Measurements from ENCODE around the gene KAT2A. TPM values are rescaled to one million over a fixed set of nuclear protein-coding genes. Genes with fewer than 3 reads are reported as not detected.

Gene KAT2A
- total and polyA plus RNA-seq, 9 of the 15 experiments (the other 6 are each of a cell fraction or from before 2014, with no cell fraction given): 1.5 to 80.4 (median 31.9) TPM

DNA sequence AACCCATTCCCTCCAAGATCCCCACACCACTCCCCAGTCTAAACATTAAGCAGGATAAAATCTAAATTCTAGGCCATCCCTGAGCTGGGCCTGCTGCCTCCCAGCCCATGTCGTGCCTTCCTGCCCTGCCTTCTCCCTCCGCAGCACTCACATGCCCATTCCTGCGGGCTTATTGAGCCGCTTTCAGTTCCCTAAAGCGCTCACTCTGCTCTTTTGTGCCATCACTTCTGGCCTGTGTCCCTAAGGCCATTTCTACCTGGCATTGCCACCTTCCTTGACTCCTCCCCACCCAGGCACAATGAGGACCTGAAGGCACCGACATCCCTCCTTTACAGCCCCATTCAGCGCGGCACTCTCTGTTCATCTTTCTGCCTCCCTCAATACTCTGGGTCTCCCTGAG, 46.6 kb upstream of the KAT2A start:
- FAIRE-seq (no peak), ATAC-seq (no peak), DNase-seq (ENCODE audit: extremely low read depth in 1 of 4, low spot score in 3 of 4) (no peak)
- Histone ChIP-seq H3K36me3 (ENCODE audit: control insufficient read depth, insufficient read depth, low read length) (no peaks in the 10 kb centered on the region), H3K4me2 (ENCODE audit: insufficient read depth, low read length) (no peak overlapping the region), H3K27me3 (ENCODE audit: control insufficient read depth in 2 of 2, insufficient read depth in 2 of 2, low read length in 2 of 2) (no peaks in the 10 kb centered on the region), H3K9me1 (ENCODE audit: control insufficient read depth, insufficient read depth, low read length) (no peaks in the 10 kb centered on the region), H3K9me3 (replicated peaks; ENCODE audit: control insufficient read depth, insufficient read depth, low read depth, low read length) (no peaks in the 10 kb centered on the region), H2AFZ (ENCODE audit: low read depth, low read length) (no peak overlapping the region), H3K79me2 (ENCODE audit: control insufficient read depth, insufficient read depth, low read length) (no peaks in the 10 kb centered on the region), H3K4me1 (replicated peaks in 1 of 2; ENCODE audit: control insufficient read depth in 2 of 2, insufficient read depth in 2 of 2, low read length in 2 of 2) (peaks cover 0 to 28% of the 10 kb centered on the region in 2 experiments; a peak in 2 of 5 replicates), H3K4me3 (no peak overlapping the region), H4K20me1 (replicated peaks; ENCODE audit: control insufficient read depth, insufficient read depth, low read length) (no peaks in the 10 kb centered on the region; the same call in 1 of the 2 replicates), H3K27ac (ENCODE audit: extremely low read depth, low read depth, low read length) (no peak overlapping the region), H3K9ac (ENCODE audit: insufficient read depth in 1 of 2, low read depth in 2 of 2, low read length in 2 of 2) (peak overlapping the region in 1 of 2 experiments; percentile 6; a peak in 1 of 4 replicates)
- BruUV-seq (replicated peaks): no TSS peak
- intact Hi-C loops (cut with micrococcal nuclease) (no loop called here), in situ Hi-C loops (cut with MboI) (no loop called here)
- POLR2A ChIA-PET: interaction anchor here (0.6 to 1.1 kb wide), 5 partner anchors 8 to 197 kb away, joined by 3 to 4 read pairs (median 3); no protein-coding TSS in a partner anchor
- WGBS (ENCODE audit: insufficient coverage, low coverage, missing lambda C conversion rate): 77% methylated on average over 8 of the region's 8 CpGs
- TF ChIP-seq MTA3 (IDR thresholded peaks at IDR 0.05; ENCODE audit: borderline replicate concordance): no peak
- TF ChIP-seq, protein P1, sequence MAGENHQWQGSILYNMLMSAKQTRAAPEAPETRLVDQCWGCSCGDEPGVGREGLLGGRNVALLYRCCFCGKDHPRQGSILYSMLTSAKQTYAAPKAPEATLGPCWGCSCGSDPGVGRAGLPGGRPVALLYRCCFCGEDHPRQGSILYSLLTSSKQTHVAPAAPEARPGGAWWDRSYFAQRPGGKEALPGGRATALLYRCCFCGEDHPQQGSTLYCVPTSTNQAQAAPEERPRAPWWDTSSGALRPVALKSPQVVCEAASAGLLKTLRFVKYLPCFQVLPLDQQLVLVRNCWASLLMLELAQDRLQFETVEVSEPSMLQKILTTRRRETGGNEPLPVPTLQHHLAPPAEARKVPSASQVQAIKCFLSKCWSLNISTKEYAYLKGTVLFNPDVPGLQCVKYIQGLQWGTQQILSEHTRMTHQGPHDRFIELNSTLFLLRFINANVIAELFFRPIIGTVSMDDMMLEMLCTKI (IDR thresholded peaks at IDR 0.05; ENCODE audit: partially characterized antibody): no peak
- TF ChIP-seq, protein P2, sequence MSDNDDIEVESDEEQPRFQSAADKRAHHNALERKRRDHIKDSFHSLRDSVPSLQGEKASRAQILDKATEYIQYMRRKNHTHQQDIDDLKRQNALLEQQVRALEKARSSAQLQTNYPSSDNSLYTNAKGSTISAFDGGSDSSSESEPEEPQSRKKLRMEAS (CRISPR knock-in tag; IDR thresholded peaks at IDR 0.05): no peak
- TF ChIP-seq, protein P3, sequence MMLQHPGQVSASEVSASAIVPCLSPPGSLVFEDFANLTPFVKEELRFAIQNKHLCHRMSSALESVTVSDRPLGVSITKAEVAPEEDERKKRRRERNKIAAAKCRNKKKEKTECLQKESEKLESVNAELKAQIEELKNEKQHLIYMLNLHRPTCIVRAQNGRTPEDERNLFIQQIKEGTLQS (IDR thresholded peaks at IDR 0.05): no peak
- TF ChIP-seq, protein P3 (CRISPR knock-in tag; conservative IDR thresholded peaks at IDR 0.05): no peak
- no peak for TF ChIP-seq HDAC8 (tag; IDR thresholded peaks at IDR 0.05)
- no peak for TF ChIP-seq RBM25 (IDR thresholded peaks at IDR 0.05; ENCODE audit: low read depth, low read length, severe bottlenecking)
- TF ChIP-seq, protein P4, sequence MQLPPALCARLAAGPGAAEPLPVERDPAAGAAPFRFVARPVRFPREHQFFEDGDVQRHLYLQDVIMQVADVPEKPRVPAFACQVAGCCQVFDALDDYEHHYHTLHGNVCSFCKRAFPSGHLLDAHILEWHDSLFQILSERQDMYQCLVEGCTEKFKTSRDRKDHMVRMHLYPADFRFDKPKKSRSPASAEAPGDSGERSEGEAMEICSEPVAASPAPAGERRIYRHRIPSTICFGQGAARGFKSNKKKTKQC (CRISPR knock-in tag; IDR thresholded peaks at IDR 0.05): no peak
- CTCF ChIA-PET (ENCODE audit: low intra/inter-chr PET ratio): no interaction called here
